GM13977 (cell line): ENCODE measurements around the gene SCT.
"Not testable (repeated sequence)": the region's sequence is repeated elsewhere in the genome, so short reads cannot be mapped to it uniquely, and the experiment has no call there.

Experiments
- DNase-seq: peaks from one replicate; pipeline ENCODE4 v3.0.0; 2012; ENCODE audit warnings: low spot score
- CTCF ChIP-seq: IDR thresholded peaks from 2 replicates; pipeline ENCODE4 v1.5.1; 2012; ENCODE audit warnings: mild to moderate bottlenecking, control low read depth; ENCODE audit not compliant: insufficient read depth; ENCODE audit errors: extremely low read depth, missing control alignments
- in situ Hi-C: fragments of 300-500 bp; cut with MboI; formaldehyde crosslinking; loops from one replicate; pipeline ENCODE4 v1.12.0; 2022; ENCODE audit warnings: low sequenced_read_pairs, low pct_unique_long_range_greater_than_20kb, mixed read lengths, inconsistent platforms; ENCODE audit not compliant: unreplicated experiment

Gene SCT

GRCh38 chr11:655036-655726 lies 28.2 kb upstream of the SCT start:
- DNase-seq, result no peak
- in situ Hi-C loops, result no loop called here
- no peak for TF ChIP-seq CTCF

DNA sequence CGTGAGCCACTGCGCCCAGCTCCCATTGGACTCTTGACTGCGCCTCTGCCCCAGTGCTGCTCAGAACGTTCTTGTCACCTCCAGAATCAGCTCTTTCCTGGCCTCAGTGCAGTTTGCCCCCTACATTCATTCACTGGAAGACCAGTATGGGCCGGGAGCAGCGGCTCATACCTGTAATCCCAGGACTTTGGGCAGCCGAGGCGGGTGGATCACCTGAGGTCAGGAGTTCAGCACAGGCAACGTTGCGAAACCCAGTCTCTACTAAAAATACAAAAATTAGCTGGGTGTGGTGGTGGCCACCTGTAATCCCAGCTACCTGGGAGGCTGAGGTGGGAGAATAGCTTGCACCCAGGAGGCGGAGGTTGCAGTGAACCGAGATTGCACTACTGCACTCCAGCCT lies 27.5 kb upstream of the SCT start:
- in situ Hi-C loops, DNase-seq: not testable (repeated sequence)

DNA sequence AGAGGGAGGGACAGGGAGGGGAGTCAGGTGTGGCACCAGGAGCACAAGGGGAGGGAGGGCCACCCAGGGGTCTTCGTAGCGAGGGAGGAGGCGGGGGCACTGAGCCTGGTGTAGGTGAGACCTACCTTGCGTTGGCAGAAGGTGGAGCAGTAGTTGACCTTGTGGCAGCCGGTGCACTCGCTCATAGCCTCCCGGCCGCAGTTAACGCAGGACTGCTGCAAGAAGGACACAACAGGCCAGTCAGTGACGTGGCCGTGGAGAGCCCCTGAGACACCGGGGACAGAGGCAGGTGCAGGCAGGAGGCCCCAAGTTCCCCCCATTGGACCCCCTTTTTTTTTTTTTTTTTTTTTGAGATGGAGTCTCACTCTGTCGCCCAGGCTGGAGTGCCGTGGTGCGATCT lies 26.9 kb upstream of the SCT start:
- in situ Hi-C loops, result no loop called here
- no peak for TF ChIP-seq CTCF
- DNase-seq, result no peak

DNA sequence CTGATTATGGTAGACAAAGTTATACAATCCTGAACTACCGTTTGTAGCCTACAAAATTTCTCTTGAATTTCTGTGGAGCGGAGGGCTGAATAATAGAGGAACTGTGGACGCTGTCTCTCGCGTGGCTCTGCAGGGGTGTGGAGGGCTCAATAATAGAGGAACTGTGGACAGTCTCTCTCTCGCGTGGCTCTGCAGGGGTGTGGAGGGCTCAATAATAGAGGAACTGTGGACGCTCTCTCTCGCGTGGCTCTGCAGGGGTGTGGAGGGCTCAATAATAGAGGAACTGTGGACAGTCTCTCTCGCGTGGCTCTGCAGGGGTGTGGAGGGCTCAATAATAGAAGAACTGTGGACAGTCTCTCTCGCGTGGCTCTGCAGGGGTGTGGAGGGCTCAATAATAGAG lies 26.2 kb upstream of the SCT start:
- DNase-seq, in situ Hi-C loops: not testable (repeated sequence)

- no peak for DNase-seq
- TF ChIP-seq CTCF, result no peak
- in situ Hi-C loops, result no loop called here
Measured at GRCh38 chr11:650482-650881, 23.5 kb upstream of the SCT start.

DNA sequence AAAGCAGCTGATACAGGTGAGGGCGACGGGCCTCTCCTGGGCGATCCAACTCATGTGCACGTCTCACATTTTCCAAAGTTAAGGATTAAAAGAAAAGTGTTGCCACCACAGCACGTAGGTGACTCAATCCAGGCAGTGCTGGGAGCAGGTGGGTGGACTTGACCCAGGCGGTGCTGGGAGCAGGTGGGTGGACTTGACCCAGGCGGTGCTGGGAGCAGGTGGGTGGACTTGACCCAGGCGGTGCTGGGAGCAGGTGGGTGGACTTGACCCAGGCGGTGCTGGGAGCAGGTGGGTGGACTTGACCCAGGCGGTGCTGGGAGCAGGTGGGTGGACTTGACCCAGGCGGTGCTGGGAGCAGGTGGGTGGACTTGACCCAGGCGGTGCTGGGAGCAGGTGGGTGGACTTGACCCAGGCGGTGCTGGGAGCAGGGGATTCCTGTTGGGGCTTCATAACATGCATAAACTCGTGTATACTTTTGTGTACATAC lies 20.7 kb upstream of the SCT start:
- DNase-seq, in situ Hi-C loops: not testable (repeated sequence)

- in situ Hi-C loops, result no loop called here
- no peak for TF ChIP-seq CTCF
- no peak for DNase-seq
Measured at GRCh38 chr11:646214-646613, 19.2 kb upstream of the SCT start.

DNA sequence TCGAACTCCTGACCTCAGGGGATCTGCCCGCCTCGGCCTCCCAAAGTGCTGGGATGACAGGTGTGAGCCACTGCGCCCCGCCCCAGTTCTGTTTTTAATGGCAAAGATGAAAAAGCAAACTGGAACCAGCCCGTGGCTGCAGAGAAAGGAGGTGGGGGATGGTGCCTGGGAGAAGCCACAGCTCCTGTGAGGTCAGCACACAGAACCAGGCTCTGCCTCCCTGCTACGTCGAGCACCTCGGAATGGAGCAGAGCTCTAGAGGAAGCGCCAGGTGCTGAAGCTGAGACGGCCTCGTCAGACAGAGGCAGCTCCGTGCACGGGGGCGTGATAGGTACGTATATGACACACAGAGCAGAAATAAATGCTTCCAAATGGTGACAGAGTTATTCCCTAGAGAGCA lies 18.6 kb upstream of the SCT start:
- no peak for DNase-seq
- in situ Hi-C loops, result no loop called here

More for the DNA sequence above, 18.6 kb upstream of the SCT start:
- TF ChIP-seq CTCF, result no peak
